NB4 (cell line): ENCODE data around the gene SNHG17.
"Not testable (repeated sequence)": the region's sequence is repeated elsewhere in the genome, so short reads cannot be mapped to it uniquely, and the experiment has no call there.

Source experiments
- POLR2A ChIP-seq: IDR thresholded peaks from 2 replicates; pipeline ENCODE4 v1.6.1; 2011; ENCODE audit warnings: mild to moderate bottlenecking; ENCODE audit not compliant: insufficient read length; ENCODE audit errors: extremely low read depth
- TF ChIP-seq, protein P1 (sequence below): IDR thresholded peaks from one replicate; pipeline ENCODE4 v1.5.1; 2012; ENCODE audit warnings: low read depth, low read length
- TF ChIP-seq, protein P2 (sequence below): IDR thresholded peaks from 2 replicates; pipeline ENCODE4 v1.6.1; 2011; ENCODE audit warnings: low read depth, low read length

DNA sequence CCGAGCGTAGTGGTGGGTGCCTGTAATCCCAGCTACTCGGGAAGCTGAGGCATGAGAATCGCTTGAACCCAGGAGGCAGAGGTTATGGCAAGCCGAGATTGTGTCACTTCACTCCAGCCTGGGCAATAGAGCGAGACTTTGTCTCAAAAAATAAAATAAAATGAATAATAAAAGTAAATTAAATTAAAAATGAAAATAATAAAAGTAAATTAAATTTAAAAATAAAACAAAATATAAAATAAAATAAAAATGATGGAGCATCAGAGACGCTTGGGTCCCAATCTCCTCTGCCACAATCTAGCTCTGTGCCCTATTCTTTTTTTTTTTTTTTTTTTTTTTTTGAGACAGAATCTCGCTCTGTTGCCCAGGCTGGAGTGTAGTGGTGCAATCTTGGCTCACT lies 6.0 kb upstream of the SNHG17 start:
- TF ChIP-seq, protein P1, sequence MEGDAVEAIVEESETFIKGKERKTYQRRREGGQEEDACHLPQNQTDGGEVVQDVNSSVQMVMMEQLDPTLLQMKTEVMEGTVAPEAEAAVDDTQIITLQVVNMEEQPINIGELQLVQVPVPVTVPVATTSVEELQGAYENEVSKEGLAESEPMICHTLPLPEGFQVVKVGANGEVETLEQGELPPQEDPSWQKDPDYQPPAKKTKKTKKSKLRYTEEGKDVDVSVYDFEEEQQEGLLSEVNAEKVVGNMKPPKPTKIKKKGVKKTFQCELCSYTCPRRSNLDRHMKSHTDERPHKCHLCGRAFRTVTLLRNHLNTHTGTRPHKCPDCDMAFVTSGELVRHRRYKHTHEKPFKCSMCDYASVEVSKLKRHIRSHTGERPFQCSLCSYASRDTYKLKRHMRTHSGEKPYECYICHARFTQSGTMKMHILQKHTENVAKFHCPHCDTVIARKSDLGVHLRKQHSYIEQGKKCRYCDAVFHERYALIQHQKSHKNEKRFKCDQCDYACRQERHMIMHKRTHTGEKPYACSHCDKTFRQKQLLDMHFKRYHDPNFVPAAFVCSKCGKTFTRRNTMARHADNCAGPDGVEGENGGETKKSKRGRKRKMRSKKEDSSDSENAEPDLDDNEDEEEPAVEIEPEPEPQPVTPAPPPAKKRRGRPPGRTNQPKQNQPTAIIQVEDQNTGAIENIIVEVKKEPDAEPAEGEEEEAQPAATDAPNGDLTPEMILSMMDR: not testable (repeated sequence)
- not testable (repeated sequence) for TF ChIP-seq POLR2A
- TF ChIP-seq, protein P2, sequence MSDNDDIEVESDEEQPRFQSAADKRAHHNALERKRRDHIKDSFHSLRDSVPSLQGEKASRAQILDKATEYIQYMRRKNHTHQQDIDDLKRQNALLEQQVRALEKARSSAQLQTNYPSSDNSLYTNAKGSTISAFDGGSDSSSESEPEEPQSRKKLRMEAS: not testable (repeated sequence)
